Right atrium auricular region (tissue), 2 donors: ENCODE data around the gene KRT2. TPM values are rescaled to one million over a fixed set of nuclear protein-coding genes. Genes with fewer than 3 reads are reported as not detected.
A peak's percentile ranks its signal among the peaks of the same experiment; 100 is the strongest.

Experiments used
- DNase-seq: peaks from one replicate; pipeline ENCODE4 v3.0.0-alpha.2; 2019; ENCODE audit warnings: low spot score
- H3K27ac ChIP-seq, 2 donors: fragments of 200-600 bp; sonication (generic); 1 replicate in 1 of 2; 2 replicates in 1 of 2; pipeline ENCODE4 v1.5.1; 2016 to 2019
- H3K27me3 ChIP-seq, 2 donors: fragments of 200-600 bp; sonication (generic); one replicate each; pipeline versions ENCODE4 v1.5.1 to v1.6.0; 2017 to 2019
- H3K36me3 ChIP-seq: fragments of 200-600 bp; sonication (generic); one replicate; pipeline ENCODE4 v1.5.1; 2016
- H3K4me1 ChIP-seq, 2 donors: fragments of 200-600 bp; sonication (generic); one replicate each; pipeline versions ENCODE4 v1.5.1 to v1.6.0; 2017 to 2019
- H3K4me3 ChIP-seq, 2 donors: fragments of 200-600 bp; sonication (generic); 1 replicate in 1 of 2; 2 replicates in 1 of 2; pipeline ENCODE4 v1.5.1; 2017 to 2019; ENCODE audit warnings: mild to moderate bottlenecking in 1 of 2, moderate library complexity in 1 of 2
- H3K9me3 ChIP-seq, 2 donors: fragments of 200-600 bp; sonication (generic); one replicate each; pipeline ENCODE4 v1.5.1; 2019
- total RNA-seq, 2 donors: library from RNA; depleted of rRNA; stranded (reverse); fragments of >200 nt; gene quantifications; one replicate each; pipeline ENCODE4 v1.1.0, GENCODE V29; 2016
- TF ChIP-seq, protein P1 (sequence below), 2 donors: fragments of 200-600 bp; sonication (generic); IDR thresholded peaks; one replicate each; pipeline ENCODE4 v1.5.1; 2019; ENCODE audit warnings: antibody characterized with exemption in 2 of 2

The KRT2 gene
- total RNA-seq, 2 donors from 2014 or later, result not detected

DNA sequence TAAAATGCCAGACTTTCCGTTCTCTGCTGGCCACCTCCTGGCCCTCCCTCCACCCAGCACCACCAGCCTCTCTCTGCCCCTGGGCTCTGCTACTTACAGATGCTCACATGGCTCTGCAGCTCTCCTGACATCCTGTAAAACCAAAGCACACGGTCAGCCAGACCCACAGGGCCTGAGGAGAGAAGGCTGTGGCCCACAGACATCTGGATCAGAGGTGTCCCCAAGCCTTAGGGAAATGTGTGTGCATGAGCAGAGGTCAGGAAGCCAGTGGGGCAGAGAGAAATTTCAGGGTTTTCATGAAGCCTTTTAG, 39.8 kb upstream of the KRT2 start:
- Histone ChIP-seq H3K4me3 (no peak overlapping the region), H3K36me3 (no peaks in the 10 kb centered on the region), H3K27me3 (no peaks in the 10 kb centered on the region), H3K27ac (no peak overlapping the region), H3K9me3 (no peaks in the 10 kb centered on the region), H3K4me1 (peaks cover 0 to 11% of the 10 kb centered on the region in 2 donors)
- TF ChIP-seq, protein P1, sequence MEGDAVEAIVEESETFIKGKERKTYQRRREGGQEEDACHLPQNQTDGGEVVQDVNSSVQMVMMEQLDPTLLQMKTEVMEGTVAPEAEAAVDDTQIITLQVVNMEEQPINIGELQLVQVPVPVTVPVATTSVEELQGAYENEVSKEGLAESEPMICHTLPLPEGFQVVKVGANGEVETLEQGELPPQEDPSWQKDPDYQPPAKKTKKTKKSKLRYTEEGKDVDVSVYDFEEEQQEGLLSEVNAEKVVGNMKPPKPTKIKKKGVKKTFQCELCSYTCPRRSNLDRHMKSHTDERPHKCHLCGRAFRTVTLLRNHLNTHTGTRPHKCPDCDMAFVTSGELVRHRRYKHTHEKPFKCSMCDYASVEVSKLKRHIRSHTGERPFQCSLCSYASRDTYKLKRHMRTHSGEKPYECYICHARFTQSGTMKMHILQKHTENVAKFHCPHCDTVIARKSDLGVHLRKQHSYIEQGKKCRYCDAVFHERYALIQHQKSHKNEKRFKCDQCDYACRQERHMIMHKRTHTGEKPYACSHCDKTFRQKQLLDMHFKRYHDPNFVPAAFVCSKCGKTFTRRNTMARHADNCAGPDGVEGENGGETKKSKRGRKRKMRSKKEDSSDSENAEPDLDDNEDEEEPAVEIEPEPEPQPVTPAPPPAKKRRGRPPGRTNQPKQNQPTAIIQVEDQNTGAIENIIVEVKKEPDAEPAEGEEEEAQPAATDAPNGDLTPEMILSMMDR (IDR thresholded peaks at IDR 0.05), result no peak
- no peak for DNase-seq

DNA sequence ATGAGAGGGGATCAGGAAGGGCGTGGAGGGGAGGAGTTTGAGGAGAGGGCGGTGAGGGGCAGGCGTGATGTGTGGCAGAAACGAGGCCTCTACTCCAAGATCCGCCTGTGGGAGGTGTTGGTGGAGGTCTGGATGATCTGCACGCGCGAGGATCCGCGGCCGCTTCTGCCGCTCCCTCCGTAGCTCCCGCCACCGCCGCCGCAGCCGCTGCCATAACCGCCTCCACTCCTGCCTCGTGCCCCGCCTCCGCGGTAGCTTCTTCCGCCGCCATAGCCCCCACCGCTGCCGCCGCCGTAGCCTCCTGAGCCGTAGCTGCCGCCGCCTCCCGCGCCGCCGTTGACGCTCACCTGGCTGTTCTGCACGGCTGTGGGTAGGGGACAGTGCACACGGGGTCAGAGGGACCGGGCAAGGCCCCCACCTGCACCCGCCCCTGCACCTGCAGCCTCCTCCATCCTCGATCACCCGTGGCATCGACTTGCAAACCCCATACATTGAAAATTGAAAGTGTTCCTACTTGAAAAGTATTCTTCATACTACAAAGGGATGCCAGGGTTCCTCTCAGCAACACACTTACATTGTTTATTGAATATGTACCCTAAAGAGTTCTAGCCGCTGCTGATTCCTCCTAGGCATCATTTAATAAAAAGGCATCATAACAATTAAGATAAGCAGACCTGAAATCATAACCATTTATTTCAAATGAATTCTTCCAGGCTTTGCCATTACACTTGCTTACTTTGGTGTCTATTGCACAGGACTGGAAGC, 39.2 kb upstream of the KRT2 start:
- no peak for DNase-seq
- TF ChIP-seq, protein P1 (IDR thresholded peaks at IDR 0.05), result no peak
- Histone ChIP-seq H3K27ac (no peak overlapping the region), H3K9me3 (no peaks in the 10 kb centered on the region), H3K27me3 (no peaks in the 10 kb centered on the region), H3K36me3 (no peaks in the 10 kb centered on the region), H3K4me1 (peaks cover 0 to 11% of the 10 kb centered on the region in 2 donors), H3K4me3 (peak overlapping the region in 1 of 2 donors; percentile 24)

DNA sequence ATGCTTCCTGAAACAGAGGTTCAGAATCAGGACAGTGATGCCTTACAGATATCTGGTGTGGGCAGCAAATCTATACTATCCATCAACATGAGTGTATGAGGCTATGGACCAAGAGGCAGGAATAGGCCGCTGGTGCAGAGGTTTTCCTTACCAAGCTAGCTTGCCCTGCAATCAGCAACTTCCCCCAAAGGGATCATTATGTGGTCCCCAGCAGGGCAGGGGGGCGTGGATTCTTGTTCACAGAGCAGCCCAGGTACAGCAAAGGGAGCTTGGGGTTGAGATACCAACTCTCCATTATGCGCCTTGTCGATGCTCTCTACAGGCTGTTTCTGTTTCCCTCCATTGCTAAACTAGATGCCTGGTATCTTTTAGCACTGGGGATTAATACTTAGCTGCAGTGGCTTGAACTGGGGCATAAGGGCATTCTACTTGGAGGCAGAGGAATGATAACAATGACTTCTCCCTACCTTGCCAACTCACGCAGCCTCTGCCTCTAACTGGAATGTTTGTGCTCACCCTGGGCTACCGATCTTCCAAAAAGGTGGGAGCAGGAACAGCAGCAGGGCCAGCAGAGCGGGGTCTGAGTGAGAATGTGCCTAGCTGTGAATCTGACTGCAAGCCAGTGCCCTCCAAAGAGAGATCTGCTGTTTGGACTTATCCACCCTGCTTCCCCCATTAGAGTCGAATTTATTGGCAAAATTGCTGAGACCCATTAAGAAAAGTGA, 38.5 kb upstream of the KRT2 start:
- TF ChIP-seq, protein P1 (IDR thresholded peaks at IDR 0.05), result no peak
- peaks cover 0 to 11% of the 10 kb centered on the region in 2 donors for H3K4me1 ChIP-seq
- no peaks in the 10 kb centered on the region for H3K36me3 ChIP-seq
- H3K4me3 ChIP-seq, result peak overlapping the region in 1 of 2 donors; percentile 24
- H3K9me3 ChIP-seq, result no peaks in the 10 kb centered on the region
- no peak overlapping the region for H3K27ac ChIP-seq
- no peaks in the 10 kb centered on the region for H3K27me3 ChIP-seq
- DNase-seq, result no peak

DNA sequence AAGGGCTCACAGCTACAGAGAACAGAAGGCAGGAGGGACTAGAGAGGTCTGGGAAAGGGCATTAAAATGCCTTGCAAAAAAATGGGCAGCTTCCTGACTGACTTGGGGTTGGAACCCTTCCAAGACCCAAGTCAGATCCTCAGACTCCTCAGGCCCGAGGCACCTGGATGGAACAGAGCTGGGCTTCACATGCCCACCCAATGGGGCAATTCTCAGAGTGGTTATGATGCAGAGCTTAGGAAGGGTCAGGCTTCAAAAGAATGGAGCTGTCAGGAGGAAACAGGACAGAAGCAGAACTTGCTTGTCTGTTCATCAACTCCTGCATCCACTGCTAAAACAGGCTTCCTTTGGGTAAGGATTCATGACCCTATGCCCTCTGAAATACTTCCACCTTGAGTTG, 37.9 kb upstream of the KRT2 start:
- Histone ChIP-seq H3K9me3 (no peaks in the 10 kb centered on the region), H3K36me3 (no peaks in the 10 kb centered on the region), H3K4me3 (no peak overlapping the region), H3K4me1 (peaks cover 0 to 11% of the 10 kb centered on the region in 2 donors), H3K27ac (no peak overlapping the region), H3K27me3 (no peaks in the 10 kb centered on the region)
- TF ChIP-seq, protein P1 (IDR thresholded peaks at IDR 0.05), result no peak
- DNase-seq, result no peak

DNA sequence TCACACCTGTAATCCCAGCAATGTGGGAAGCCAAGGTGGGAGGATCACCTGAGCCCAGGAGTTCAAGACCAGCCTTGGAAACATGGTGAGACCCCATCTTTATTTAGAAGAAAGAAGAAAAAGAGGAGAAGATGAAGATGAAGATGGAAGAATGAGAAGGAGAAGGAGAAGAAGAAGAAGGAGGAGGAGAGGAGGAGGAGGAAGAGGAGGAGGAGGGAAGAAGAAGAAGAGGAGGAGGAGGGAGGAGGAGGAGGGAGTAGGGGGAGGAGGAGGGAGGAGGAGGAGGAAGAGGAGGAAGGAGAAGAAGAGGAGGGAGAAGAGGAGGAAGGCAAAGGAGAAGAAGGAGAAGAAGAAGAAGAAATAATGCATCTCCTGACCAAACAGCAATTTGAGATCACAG, 37.2 kb upstream of the KRT2 start:
- no peak for DNase-seq
- Histone ChIP-seq H3K27me3 (no peaks in the 10 kb centered on the region), H3K36me3 (no peaks in the 10 kb centered on the region)

More for the DNA sequence above, 37.2 kb upstream of the KRT2 start:
- Histone ChIP-seq H3K4me3 (no peak overlapping the region), H3K4me1 (peaks cover 0 to 11% of the 10 kb centered on the region in 2 donors), H3K27ac (no peak overlapping the region), H3K9me3 (no peaks in the 10 kb centered on the region)
- TF ChIP-seq, protein P1 (IDR thresholded peaks at IDR 0.05), result no peak
